Neural cell (in vitro differentiated cells): ENCODE results near the gene C1RL. TPM values are rescaled to one million over a fixed set of nuclear protein-coding genes. Genes with fewer than 3 reads are reported as not detected.

ENCODE experiments used
- H2AFZ ChIP-seq: fragments of 200-600, 300-800 bp; sonication (generic), shearing (Covaris generic); 2 replicates; pipeline ENCODE4 v1.6.0; 2014; ENCODE audit warnings: low read depth, mild to moderate bottlenecking, antibody characterized with exemption, low read length, moderate library complexity
- H3F3A ChIP-seq: fragments of 200-600 bp; shearing (Covaris generic); 2 replicates; pipeline ENCODE4 v1.6.1; 2016; ENCODE audit warnings: mild to moderate bottlenecking, moderate library complexity, mixed read lengths, antibody characterized with exemption, low read length; ENCODE audit not compliant: insufficient read depth, poor library complexity, severe bottlenecking
- H3K27ac ChIP-seq: fragments of 200-600, 300-800 bp; sonication (generic), shearing (Covaris generic); 2 replicates; pipeline ENCODE4 v1.5.1; 2014; ENCODE audit warnings: mild to moderate bottlenecking, low read length, moderate library complexity
- H3K27me3 ChIP-seq: fragments of 300-800, 200-600 bp; sonication (generic), shearing (Covaris generic); 2 replicates; pipeline ENCODE4 v1.6.0; 2014; ENCODE audit warnings: mild to moderate bottlenecking, low read depth, low read length, moderate library complexity; ENCODE audit not compliant: insufficient read depth
- H3K36me3 ChIP-seq: fragments of 300-800, 200-600 bp; sonication (generic), shearing (Covaris generic); 2 replicates; pipeline ENCODE4 v1.5.1; 2014; ENCODE audit warnings: mild to moderate bottlenecking, antibody characterized with exemption, low read length, moderate library complexity; ENCODE audit not compliant: insufficient read depth
- H3K4me2 ChIP-seq: fragments of 300-800, 200-600 bp; sonication (generic), shearing (Covaris generic); 2 replicates; pipeline ENCODE4 v1.6.0; 2014; ENCODE audit warnings: mild to moderate bottlenecking, low read length
- H3K4me3 ChIP-seq: fragments of 300-800, 200-600 bp; sonication (generic), shearing (Covaris generic); 2 replicates; pipeline ENCODE4 v1.5.1; 2014; ENCODE audit warnings: mild to moderate bottlenecking, low read length, moderate library complexity
- H3K79me2 ChIP-seq: fragments of 200-600 bp; shearing (Covaris generic); replicated peaks from 2 replicates; pipeline ENCODE4 v1.6.0; 2014; ENCODE audit warnings: mild to moderate bottlenecking, low read length, moderate library complexity; ENCODE audit not compliant: insufficient read depth
- H3K9ac ChIP-seq: fragments of 300-800, 200-600 bp; sonication (generic), shearing (Covaris generic); 2 replicates; pipeline ENCODE4 v1.6.1; 2016; ENCODE audit warnings: mild to moderate bottlenecking, low read length, mixed read lengths
- H3K9me2 ChIP-seq: fragments of 200-600 bp; shearing (Covaris generic); 2 replicates; pipeline ENCODE4 v1.6.1; 2016; ENCODE audit warnings: mild to moderate bottlenecking, low read length, mixed read lengths; ENCODE audit not compliant: insufficient read depth
- H3K9me3 ChIP-seq: fragments of 200-600, 300-800 bp; sonication (generic), shearing (Covaris generic); 2 replicates; pipeline ENCODE4 v1.6.1; 2016; ENCODE audit warnings: mild to moderate bottlenecking, mixed run types, low read length, moderate library complexity, mixed read lengths
- H4K20me1 ChIP-seq: fragments of 200-600 bp; shearing (Covaris generic); 2 replicates; pipeline ENCODE4 v1.6.1; 2016; ENCODE audit warnings: mild to moderate bottlenecking, mixed run types; ENCODE audit not compliant: insufficient read depth
- EP300 ChIP-seq: fragments of 450-650 bp; conservative IDR thresholded peaks from 2 replicates; pipeline ENCODE4 v1.6.1; 2014; ENCODE audit warnings: antibody characterized with exemption, mild to moderate bottlenecking, moderate library complexity; ENCODE audit not compliant: poor library complexity, severe bottlenecking
- EZH2 ChIP-seq: fragments of 200-600, 300-800 bp; shearing (Covaris generic), sonication (generic); IDR thresholded peaks from 2 replicates; pipeline ENCODE4 v1.6.1; 2014; ENCODE audit warnings: antibody characterized with exemption, low read length, borderline replicate concordance, mild to moderate bottlenecking; ENCODE audit not compliant: insufficient read depth, poor library complexity, severe bottlenecking
- MXI1 ChIP-seq: fragments of 450-650 bp; conservative IDR thresholded peaks from 2 replicates; pipeline ENCODE4 v1.6.1; 2014; ENCODE audit warnings: antibody characterized with exemption, mild to moderate bottlenecking; ENCODE audit not compliant: poor library complexity, severe bottlenecking
- POLR2AphosphoS5 ChIP-seq: IDR thresholded peaks from 2 replicates; pipeline ENCODE4 v1.6.1; 2012
- RAD21 ChIP-seq: fragments of 450-650 bp; conservative IDR thresholded peaks from 2 replicates; pipeline ENCODE4 v1.6.1; 2014; ENCODE audit warnings: antibody characterized with exemption, mild to moderate bottlenecking, moderate library complexity
- SMC3 ChIP-seq: fragments of 450-650 bp; conservative IDR thresholded peaks from 2 replicates; pipeline ENCODE4 v1.6.1; 2014; ENCODE audit warnings: antibody characterized with exemption, mild to moderate bottlenecking, moderate library complexity; ENCODE audit not compliant: poor library complexity
- TAF1 ChIP-seq: IDR thresholded peaks from 2 replicates; pipeline ENCODE4 v1.6.1; 2012; ENCODE audit warnings: low read depth
- polyA plus RNA-seq: library from polyadenylated mRNA; depleted of rRNA; stranded (reverse); fragments of >200 nt; gene quantifications from 2 replicates; pipeline ENCODE4 v1.2.3, GENCODE V29; 2014
- TF ChIP-seq, protein P1 (sequence below): IDR thresholded peaks from 2 replicates; pipeline ENCODE4 v1.6.1; 2012; ENCODE audit warnings: borderline replicate concordance
- TF ChIP-seq, protein P2 (sequence below): fragments of 450-650 bp; IDR thresholded peaks from 2 replicates; pipeline ENCODE4 v1.5.1; 2014; ENCODE audit warnings: antibody characterized with exemption, mild to moderate bottlenecking, moderate library complexity; ENCODE audit not compliant: poor library complexity, severe bottlenecking

The C1RL gene
- polyA plus RNA-seq, 1 donor from 2014 or later: 2.8 TPM

GRCh38 chr12:7101047-7101693 lies 7.8 kb downstream of the C1RL start:
- H3K4me3 ChIP-seq: no peak overlapping the region
- no peaks in the 10 kb centered on the region for H3F3A ChIP-seq
- TF ChIP-seq, protein P1, sequence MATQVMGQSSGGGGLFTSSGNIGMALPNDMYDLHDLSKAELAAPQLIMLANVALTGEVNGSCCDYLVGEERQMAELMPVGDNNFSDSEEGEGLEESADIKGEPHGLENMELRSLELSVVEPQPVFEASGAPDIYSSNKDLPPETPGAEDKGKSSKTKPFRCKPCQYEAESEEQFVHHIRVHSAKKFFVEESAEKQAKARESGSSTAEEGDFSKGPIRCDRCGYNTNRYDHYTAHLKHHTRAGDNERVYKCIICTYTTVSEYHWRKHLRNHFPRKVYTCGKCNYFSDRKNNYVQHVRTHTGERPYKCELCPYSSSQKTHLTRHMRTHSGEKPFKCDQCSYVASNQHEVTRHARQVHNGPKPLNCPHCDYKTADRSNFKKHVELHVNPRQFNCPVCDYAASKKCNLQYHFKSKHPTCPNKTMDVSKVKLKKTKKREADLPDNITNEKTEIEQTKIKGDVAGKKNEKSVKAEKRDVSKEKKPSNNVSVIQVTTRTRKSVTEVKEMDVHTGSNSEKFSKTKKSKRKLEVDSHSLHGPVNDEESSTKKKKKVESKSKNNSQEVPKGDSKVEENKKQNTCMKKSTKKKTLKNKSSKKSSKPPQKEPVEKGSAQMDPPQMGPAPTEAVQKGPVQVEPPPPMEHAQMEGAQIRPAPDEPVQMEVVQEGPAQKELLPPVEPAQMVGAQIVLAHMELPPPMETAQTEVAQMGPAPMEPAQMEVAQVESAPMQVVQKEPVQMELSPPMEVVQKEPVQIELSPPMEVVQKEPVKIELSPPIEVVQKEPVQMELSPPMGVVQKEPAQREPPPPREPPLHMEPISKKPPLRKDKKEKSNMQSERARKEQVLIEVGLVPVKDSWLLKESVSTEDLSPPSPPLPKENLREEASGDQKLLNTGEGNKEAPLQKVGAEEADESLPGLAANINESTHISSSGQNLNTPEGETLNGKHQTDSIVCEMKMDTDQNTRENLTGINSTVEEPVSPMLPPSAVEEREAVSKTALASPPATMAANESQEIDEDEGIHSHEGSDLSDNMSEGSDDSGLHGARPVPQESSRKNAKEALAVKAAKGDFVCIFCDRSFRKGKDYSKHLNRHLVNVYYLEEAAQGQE: no peak
- no peak for TF ChIP-seq EP300
- TF ChIP-seq POLR2AphosphoS5: no peak
- TF ChIP-seq EZH2: no peak
- TF ChIP-seq TAF1: no peak
- no peak for TF ChIP-seq MXI1
- TF ChIP-seq, protein P2, sequence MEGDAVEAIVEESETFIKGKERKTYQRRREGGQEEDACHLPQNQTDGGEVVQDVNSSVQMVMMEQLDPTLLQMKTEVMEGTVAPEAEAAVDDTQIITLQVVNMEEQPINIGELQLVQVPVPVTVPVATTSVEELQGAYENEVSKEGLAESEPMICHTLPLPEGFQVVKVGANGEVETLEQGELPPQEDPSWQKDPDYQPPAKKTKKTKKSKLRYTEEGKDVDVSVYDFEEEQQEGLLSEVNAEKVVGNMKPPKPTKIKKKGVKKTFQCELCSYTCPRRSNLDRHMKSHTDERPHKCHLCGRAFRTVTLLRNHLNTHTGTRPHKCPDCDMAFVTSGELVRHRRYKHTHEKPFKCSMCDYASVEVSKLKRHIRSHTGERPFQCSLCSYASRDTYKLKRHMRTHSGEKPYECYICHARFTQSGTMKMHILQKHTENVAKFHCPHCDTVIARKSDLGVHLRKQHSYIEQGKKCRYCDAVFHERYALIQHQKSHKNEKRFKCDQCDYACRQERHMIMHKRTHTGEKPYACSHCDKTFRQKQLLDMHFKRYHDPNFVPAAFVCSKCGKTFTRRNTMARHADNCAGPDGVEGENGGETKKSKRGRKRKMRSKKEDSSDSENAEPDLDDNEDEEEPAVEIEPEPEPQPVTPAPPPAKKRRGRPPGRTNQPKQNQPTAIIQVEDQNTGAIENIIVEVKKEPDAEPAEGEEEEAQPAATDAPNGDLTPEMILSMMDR: no peak
- TF ChIP-seq RAD21: no peak
- TF ChIP-seq SMC3: no peak
- no peaks in the 10 kb centered on the region for H3K9me3 ChIP-seq
- H3K79me2 ChIP-seq: no peaks in the 10 kb centered on the region
- H2AFZ ChIP-seq: no peak overlapping the region
- no peaks in the 10 kb centered on the region for H3K27me3 ChIP-seq
- H3K4me2 ChIP-seq: no peak overlapping the region
- no peak overlapping the region for H3K9ac ChIP-seq
- H3K27ac ChIP-seq: no peak overlapping the region
- H3K36me3 ChIP-seq: no peaks in the 10 kb centered on the region
- no peaks in the 10 kb centered on the region for H3K9me2 ChIP-seq
- no peaks in the 10 kb centered on the region for H4K20me1 ChIP-seq

DNA sequence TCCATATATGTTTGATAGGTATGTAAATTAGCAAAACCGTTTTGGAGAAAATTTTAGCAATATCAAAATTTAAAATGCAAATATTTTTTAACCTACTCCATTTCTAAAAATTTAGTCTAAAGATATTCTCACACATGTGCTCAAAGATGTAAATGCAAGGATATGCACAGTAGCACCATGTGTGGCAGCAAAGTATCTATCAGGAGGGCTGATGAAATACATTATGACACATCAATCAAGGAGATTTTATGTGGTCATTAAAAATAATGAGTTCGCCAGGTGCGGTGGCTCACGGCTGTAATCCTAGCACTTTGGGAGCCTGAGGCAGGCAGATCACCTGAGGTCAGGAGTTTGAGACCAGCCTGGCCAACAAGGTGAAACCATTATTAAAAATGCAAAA lies 8.8 kb downstream of the C1RL start:
- no peaks in the 10 kb centered on the region for H3K36me3 ChIP-seq
- H3K9me2 ChIP-seq: no peaks in the 10 kb centered on the region
- H3K27me3 ChIP-seq: no peaks in the 10 kb centered on the region
- no peaks in the 10 kb centered on the region for H4K20me1 ChIP-seq
- H3K79me2 ChIP-seq: no peaks in the 10 kb centered on the region
- H3K27ac ChIP-seq: no peak overlapping the region
- H3K4me2 ChIP-seq: no peak overlapping the region
- TF ChIP-seq, protein P1: no peak
- no peak for TF ChIP-seq POLR2AphosphoS5
- TF ChIP-seq EZH2: no peak
- TF ChIP-seq MXI1: no peak
- no peak for TF ChIP-seq EP300
- no peak for TF ChIP-seq SMC3
- TF ChIP-seq, protein P2: no peak
- TF ChIP-seq TAF1: no peak
- no peak for TF ChIP-seq RAD21
- H3F3A ChIP-seq: no peaks in the 10 kb centered on the region
- no peak overlapping the region for H3K9ac ChIP-seq
- no peak overlapping the region for H3K4me3 ChIP-seq
- no peak overlapping the region for H2AFZ ChIP-seq
- no peaks in the 10 kb centered on the region for H3K9me3 ChIP-seq
